Measurements from ENCODE around the gene COX6B2. TPM values are rescaled to one million over a fixed set of nuclear protein-coding genes. Genes with fewer than 3 reads are reported as not detected.

Gene COX6B2
- total and polyA plus RNA-seq, 2 of the 13 experiments (the other 11 are each of a cell fraction or from before 2014, with no cell fraction given), result 0.21 TPM; not detected in 1

DNA sequence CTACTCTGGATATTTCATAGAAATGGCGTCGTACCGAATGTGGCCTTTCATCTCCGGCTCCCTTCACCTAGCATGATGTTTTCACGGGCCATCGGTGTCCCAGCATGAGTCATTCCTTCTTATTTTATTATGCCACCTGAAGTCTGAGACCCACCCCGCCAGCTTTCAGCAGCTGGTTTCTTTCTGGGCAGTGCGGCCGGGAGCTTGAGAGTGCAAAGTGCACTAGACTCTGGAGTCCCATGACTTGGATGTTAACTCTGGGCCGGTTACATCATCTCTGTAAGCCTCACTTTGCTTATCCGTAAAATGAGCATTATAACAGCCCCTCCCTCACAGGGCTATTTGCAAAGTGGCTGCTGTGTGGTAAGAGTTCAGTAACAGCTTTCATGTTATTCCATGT, 20.6 kb downstream of the COX6B2 start (continued):
- peak; percentile 59; the same call in 1 of the 2 replicates for TF ChIP-seq ZNF816 (CRISPR knock-in tag; IDR thresholded peaks at IDR 0.05; ENCODE audit: borderline replicate concordance)
- TF ChIP-seq, protein P1, sequence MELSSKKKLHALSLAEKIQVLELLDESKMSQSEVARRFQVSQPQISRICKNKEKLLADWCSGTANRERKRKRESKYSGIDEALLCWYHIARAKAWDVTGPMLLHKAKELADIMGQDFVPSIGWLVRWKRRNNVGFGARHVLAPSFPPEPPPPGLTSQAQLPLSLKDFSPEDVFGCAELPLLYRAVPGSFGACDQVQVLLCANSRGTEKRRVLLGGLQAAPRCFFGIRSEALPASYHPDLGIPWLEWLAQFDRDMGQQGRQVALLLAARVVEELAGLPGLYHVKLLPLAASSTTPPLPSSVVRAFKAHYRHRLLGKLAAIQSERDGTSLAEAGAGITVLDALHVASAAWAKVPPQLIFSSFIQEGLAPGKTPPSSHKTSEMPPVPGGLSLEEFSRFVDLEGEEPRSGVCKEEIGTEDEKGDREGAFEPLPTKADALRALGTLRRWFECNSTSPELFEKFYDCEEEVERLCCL (CRISPR knock-in tag; IDR thresholded peaks at IDR 0.05; ENCODE audit: borderline replicate concordance), result no peak
- TF ChIP-seq GZF1 (CRISPR knock-in tag; IDR thresholded peaks at IDR 0.05), result peak; percentile 54; the same call in 1 of the 2 replicates
- peak; percentile 85 for TF ChIP-seq ZSCAN9 (CRISPR knock-in tag; IDR thresholded peaks at IDR 0.05; ENCODE audit: borderline replicate concordance)
- TF ChIP-seq, protein P2, sequence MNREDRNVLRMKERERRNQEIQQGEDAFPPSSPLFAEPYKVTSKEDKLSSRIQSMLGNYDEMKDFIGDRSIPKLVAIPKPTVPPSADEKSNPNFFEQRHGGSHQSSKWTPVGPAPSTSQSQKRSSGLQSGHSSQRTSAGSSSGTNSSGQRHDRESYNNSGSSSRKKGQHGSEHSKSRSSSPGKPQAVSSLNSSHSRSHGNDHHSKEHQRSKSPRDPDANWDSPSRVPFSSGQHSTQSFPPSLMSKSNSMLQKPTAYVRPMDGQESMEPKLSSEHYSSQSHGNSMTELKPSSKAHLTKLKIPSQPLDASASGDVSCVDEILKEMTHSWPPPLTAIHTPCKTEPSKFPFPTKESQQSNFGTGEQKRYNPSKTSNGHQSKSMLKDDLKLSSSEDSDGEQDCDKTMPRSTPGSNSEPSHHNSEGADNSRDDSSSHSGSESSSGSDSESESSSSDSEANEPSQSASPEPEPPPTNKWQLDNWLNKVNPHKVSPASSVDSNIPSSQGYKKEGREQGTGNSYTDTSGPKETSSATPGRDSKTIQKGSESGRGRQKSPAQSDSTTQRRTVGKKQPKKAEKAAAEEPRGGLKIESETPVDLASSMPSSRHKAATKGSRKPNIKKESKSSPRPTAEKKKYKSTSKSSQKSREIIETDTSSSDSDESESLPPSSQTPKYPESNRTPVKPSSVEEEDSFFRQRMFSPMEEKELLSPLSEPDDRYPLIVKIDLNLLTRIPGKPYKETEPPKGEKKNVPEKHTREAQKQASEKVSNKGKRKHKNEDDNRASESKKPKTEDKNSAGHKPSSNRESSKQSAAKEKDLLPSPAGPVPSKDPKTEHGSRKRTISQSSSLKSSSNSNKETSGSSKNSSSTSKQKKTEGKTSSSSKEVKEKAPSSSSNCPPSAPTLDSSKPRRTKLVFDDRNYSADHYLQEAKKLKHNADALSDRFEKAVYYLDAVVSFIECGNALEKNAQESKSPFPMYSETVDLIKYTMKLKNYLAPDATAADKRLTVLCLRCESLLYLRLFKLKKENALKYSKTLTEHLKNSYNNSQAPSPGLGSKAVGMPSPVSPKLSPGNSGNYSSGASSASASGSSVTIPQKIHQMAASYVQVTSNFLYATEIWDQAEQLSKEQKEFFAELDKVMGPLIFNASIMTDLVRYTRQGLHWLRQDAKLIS (CRISPR knock-in tag; IDR thresholded peaks at IDR 0.05), result no peak
- TF ChIP-seq RNF2 (conservative IDR thresholded peaks at IDR 0.05; ENCODE audit: low read depth), result no peak
- TF ChIP-seq ELF3 (CRISPR knock-in tag; IDR thresholded peaks at IDR 0.05), result peak; percentile 67
- TF ChIP-seq RFXANK (CRISPR knock-in tag; IDR thresholded peaks at IDR 0.05), result no peak
- no peak for TF ChIP-seq NFE2L2 (IDR thresholded peaks at IDR 0.05; ENCODE audit: low read length)
- no peak for TF ChIP-seq ZNF749 (CRISPR knock-in tag; IDR thresholded peaks at IDR 0.05; ENCODE audit: borderline replicate concordance)
- no peak for TF ChIP-seq ZFYVE20 (CRISPR knock-in tag; IDR thresholded peaks at IDR 0.05; ENCODE audit: borderline replicate concordance, low read depth)
- peak; percentile 82; the same call in 1 of the 2 replicates for TF ChIP-seq ZNF605 (CRISPR knock-in tag; IDR thresholded peaks at IDR 0.05)
- TF ChIP-seq NFE2L1 (CRISPR knock-in tag; IDR thresholded peaks at IDR 0.05; ENCODE audit: borderline replicate concordance), result no peak
- TF ChIP-seq ZBTB7B (CRISPR knock-in tag; IDR thresholded peaks at IDR 0.05), result no peak
- TF ChIP-seq ZNF619 (CRISPR knock-in tag; IDR thresholded peaks at IDR 0.05), result no peak
- TF ChIP-seq, protein P3, sequence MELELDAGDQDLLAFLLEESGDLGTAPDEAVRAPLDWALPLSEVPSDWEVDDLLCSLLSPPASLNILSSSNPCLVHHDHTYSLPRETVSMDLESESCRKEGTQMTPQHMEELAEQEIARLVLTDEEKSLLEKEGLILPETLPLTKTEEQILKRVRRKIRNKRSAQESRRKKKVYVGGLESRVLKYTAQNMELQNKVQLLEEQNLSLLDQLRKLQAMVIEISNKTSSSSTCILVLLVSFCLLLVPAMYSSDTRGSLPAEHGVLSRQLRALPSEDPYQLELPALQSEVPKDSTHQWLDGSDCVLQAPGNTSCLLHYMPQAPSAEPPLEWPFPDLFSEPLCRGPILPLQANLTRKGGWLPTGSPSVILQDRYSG (CRISPR knock-in tag; IDR thresholded peaks at IDR 0.05), result no peak
- peak; percentile 44; the same call in 1 of the 2 replicates for TF ChIP-seq FOXK1 (CRISPR knock-in tag; IDR thresholded peaks at IDR 0.05; ENCODE audit: borderline replicate concordance, low read depth)
- TF ChIP-seq ZNF780A (CRISPR knock-in tag; IDR thresholded peaks at IDR 0.05), result no peak
- peak; percentile 95 for TF ChIP-seq FOSL2 (CRISPR knock-in tag; IDR thresholded peaks at IDR 0.05)
- no peak for TF ChIP-seq RAD51 (IDR thresholded peaks at IDR 0.05; ENCODE audit: borderline replicate concordance)
- TF ChIP-seq MEIS1 (CRISPR knock-in tag; IDR thresholded peaks at IDR 0.05; ENCODE audit: borderline replicate concordance), result no peak
- TF ChIP-seq, protein P4, sequence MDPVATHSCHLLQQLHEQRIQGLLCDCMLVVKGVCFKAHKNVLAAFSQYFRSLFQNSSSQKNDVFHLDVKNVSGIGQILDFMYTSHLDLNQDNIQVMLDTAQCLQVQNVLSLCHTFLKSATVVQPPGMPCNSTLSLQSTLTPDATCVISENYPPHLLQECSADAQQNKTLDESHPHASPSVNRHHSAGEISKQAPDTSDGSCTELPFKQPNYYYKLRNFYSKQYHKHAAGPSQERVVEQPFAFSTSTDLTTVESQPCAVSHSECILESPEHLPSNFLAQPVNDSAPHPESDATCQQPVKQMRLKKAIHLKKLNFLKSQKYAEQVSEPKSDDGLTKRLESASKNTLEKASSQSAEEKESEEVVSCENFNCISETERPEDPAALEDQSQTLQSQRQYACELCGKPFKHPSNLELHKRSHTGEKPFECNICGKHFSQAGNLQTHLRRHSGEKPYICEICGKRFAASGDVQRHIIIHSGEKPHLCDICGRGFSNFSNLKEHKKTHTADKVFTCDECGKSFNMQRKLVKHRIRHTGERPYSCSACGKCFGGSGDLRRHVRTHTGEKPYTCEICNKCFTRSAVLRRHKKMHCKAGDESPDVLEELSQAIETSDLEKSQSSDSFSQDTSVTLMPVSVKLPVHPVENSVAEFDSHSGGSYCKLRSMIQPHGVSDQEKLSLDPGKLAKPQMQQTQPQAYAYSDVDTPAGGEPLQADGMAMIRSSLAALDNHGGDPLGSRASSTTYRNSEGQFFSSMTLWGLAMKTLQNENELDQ (CRISPR knock-in tag; IDR thresholded peaks at IDR 0.05; ENCODE audit: borderline replicate concordance), result no peak
- peak; percentile 52; the same call in 1 of the 2 replicates for TF ChIP-seq ZFX (CRISPR knock-in tag; IDR thresholded peaks at IDR 0.05; ENCODE audit: low read depth)
- no peak for TF ChIP-seq FLYWCH1 (CRISPR knock-in tag; IDR thresholded peaks at IDR 0.05)
- TF ChIP-seq ZFP1 (CRISPR knock-in tag; IDR thresholded peaks at IDR 0.05), result no peak

Measured in HepG2 (cell line).